Ovary (tissue), 9 donors: Measurements from ENCODE around the gene THSD4. TPM values are rescaled to one million over a fixed set of nuclear protein-coding genes. Genes with fewer than 3 reads are reported as not detected.

Source experiments
- DNase-seq, 5 donors: peaks; one replicate each; pipeline ENCODE4 v3.0.0-alpha.2; 2019 to 2020
- H3K27ac ChIP-seq, 2 donors: fragments of 200-600 bp; one replicate each; pipeline versions ENCODE4 v1.5.1 to v1.8.0; 2019 to 2022
- H3K27me3 ChIP-seq: fragments of 200-600 bp; one replicate; pipeline ENCODE4 v1.8.0; 2022
- H3K36me3 ChIP-seq: fragments of 200-600 bp; sonication (generic); one replicate; pipeline ENCODE4 v1.5.1; 2019
- H3K4me1 ChIP-seq: one replicate; pipeline ENCODE4 v1.8.1; 2013; ENCODE audit warnings: mild to moderate bottlenecking, moderate library complexity; ENCODE audit not compliant: insufficient read depth
- H3K4me3 ChIP-seq: fragments of 200-600 bp; sonication (generic); one replicate; pipeline ENCODE4 v1.5.1; 2017
- H3K9me3 ChIP-seq, 2 donors: fragments of 200-600 bp in 1 of 2; sonication (generic) in 1 of 2; one replicate each; pipeline versions ENCODE4 v1.5.1 to v1.8.1; 2013 to 2019; ENCODE audit warnings: mild to moderate bottlenecking in 1 of 2, moderate library complexity in 1 of 2
- CTCF ChIP-seq, 3 donors: fragments of 450-650 bp in 2 of 3; fragments of 200-600 bp in 1 of 3; IDR thresholded peaks; one replicate each; pipeline versions ENCODE4 v1.5.1 to v1.8.0; 2016 to 2022; ENCODE audit warnings: antibody characterized with exemption in 3 of 3, mild to moderate bottlenecking in 1 of 3
- EP300 ChIP-seq: sonication (generic); formaldehyde crosslinking; IDR thresholded peaks from one replicate; pipeline ENCODE4 v1.6.1; 2017; ENCODE audit warnings: antibody characterized with exemption
- POLR2A ChIP-seq: fragments of 450-650 bp; IDR thresholded peaks from one replicate; pipeline ENCODE4 v1.6.1; 2017; ENCODE audit warnings: antibody characterized with exemption, mild to moderate bottlenecking, moderate library complexity
- WGBS, 3 donors: extraction: QIAGEN DNeasy Blood & Tissue Kit in 1 of 3; methylation state at CpG; one replicate each; pipeline versions ENCODE4 v1.1.5 to v1.1.7; 2013 to 2017; 5-methylcytosine and 5-hydroxymethylcytosine counted together
- intact Hi-C, 4 donors: fragments of 100-400 bp; cut with DNase I; formaldehyde crosslinking; loops; one replicate each; pipeline versions ENCODE4 v1.11.0 to v1.15.1; 2022 to 2023
- polyA plus RNA-seq, 2 donors: library from polyadenylated mRNA; stranded (reverse); fragments of 200-250 nt in 1 of 2; fragments of 350-450 nt in 1 of 2; fragmentation: Illumina TruSeq in 1 of 2; extraction: RNeasy Lipid Tissue Mini Kit (QIAGEN cat#74804) in 1 of 2; gene quantifications; one replicate each; pipeline ENCODE4 v1.2.3, GENCODE V29; 2013 to 2014
- total RNA-seq, 7 donors: library from RNA; depleted of rRNA in 2 of 7; stranded (reverse); fragments of >200 nt in 2 of 7; fragmentation: NEBNext Ultra II Directional in 3 of 7; extraction: Animal tissue kit (Norgen Biotek cat#: 25700) in 3 of 7; gene quantifications; one replicate each; pipeline versions ENCODE4 v1.1.0 to v1.2.4, GENCODE V29; 2016 to 2023
- donor health status: DM: no; HTN: no; CAD: no; lungs with moderate emphysema.
- donor health status: DM: no; HTN: no; CAD: no.
- donor health status: Bipolar disorder and iron deficiency.
- donor health status: DM: yes; HTN: yes; CAD: no.
- donor health status: DM: no; HTN: no; CAD: no.
- donor health status: DM: yes; HTN: yes; CAD: no.

Gene THSD4
- total and polyA plus RNA-seq, 9 donors = 3.2 to 53.4 (median 13.5) TPM

- Histone ChIP-seq H3K36me3 (no peaks in the 10 kb centered on the region), H3K27me3 (no peaks in the 10 kb centered on the region), H3K27ac (no peak overlapping the region), H3K4me3 (no peak overlapping the region), H3K9me3 (no peaks in the 10 kb centered on the region), H3K4me1 (no peaks in the 10 kb centered on the region)
- TF ChIP-seq EP300 (no peak), CTCF (IDR thresholded peaks at IDR 0.05) (no peak), POLR2A (no peak)
- no peak for DNase-seq
- 83 to 93% (median 93%) methylated on average over 2 of the region's 2 CpGs for WGBS, 3 donors
- intact Hi-C loops = no loop called here
Observed at GRCh38 chr15:71225851-71226250, 110.6 kb downstream of the THSD4 start.

- intact Hi-C loops = no loop called here
- H3K9me3 ChIP-seq = no peaks in the 10 kb centered on the region
- no peak for TF ChIP-seq EP300
- no peak for TF ChIP-seq POLR2A
- no peak for TF ChIP-seq CTCF (IDR thresholded peaks at IDR 0.05)
- WGBS, 3 donors = 67 to 78% (median 72%) methylated on average over 15 of the region's 15 CpGs
- no peaks in the 10 kb centered on the region for H3K36me3 ChIP-seq
- no peak overlapping the region for H3K4me3 ChIP-seq
- H3K4me1 ChIP-seq = no peaks in the 10 kb centered on the region
- DNase-seq = no peak
- no peak overlapping the region for H3K27ac ChIP-seq
- H3K27me3 ChIP-seq = no peaks in the 10 kb centered on the region
Observed at GRCh38 chr15:71226536-71227455, 111.5 kb downstream of the THSD4 start.

- 86 to 94% (median 91%) methylated on average over 1 of the region's 1 CpG for WGBS, 3 donors
- Histone ChIP-seq H3K4me3 (no peak overlapping the region), H3K27me3 (no peaks in the 10 kb centered on the region), H3K36me3 (no peaks in the 10 kb centered on the region), H3K4me1 (no peaks in the 10 kb centered on the region), H3K27ac (no peak overlapping the region), H3K9me3 (no peaks in the 10 kb centered on the region)
- intact Hi-C loops = no loop called here
- no peak for TF ChIP-seq POLR2A
- TF ChIP-seq EP300 = no peak
- TF ChIP-seq CTCF (IDR thresholded peaks at IDR 0.05) = no peak
- no peak for DNase-seq
Observed at GRCh38 chr15:71228403-71228802, 113.1 kb downstream of the THSD4 start.

GRCh38 chr15:71230303-71230702 lies 115.0 kb downstream of the THSD4 start:
- DNase-seq = no peak
- 94 to 97% (median 97%) methylated on average over 8 of the region's 8 CpGs for WGBS, 3 donors
- no peaks in the 10 kb centered on the region for H3K9me3 ChIP-seq
- H3K4me3 ChIP-seq = no peak overlapping the region
- no peaks in the 10 kb centered on the region for H3K27me3 ChIP-seq
- H3K27ac ChIP-seq = no peak overlapping the region
- no peaks in the 10 kb centered on the region for H3K4me1 ChIP-seq
- no peak for TF ChIP-seq POLR2A
- no peak for TF ChIP-seq CTCF (IDR thresholded peaks at IDR 0.05)
- no peak for TF ChIP-seq EP300
- intact Hi-C loops = no loop called here
- H3K36me3 ChIP-seq = no peaks in the 10 kb centered on the region
